ENCODE data around the gene ROBO4. TPM values are rescaled to one million over a fixed set of nuclear protein-coding genes. Genes with fewer than 3 reads are reported as not detected.

ROBO4 gene
- total and polyA plus RNA-seq, 5 donors from 2014 or later = 0.05 to 1.0 TPM; not detected in 3

GRCh38 chr11:124837491-124837856 is 60.2 kb downstream of the ROBO4 start:
- no peaks in the 10 kb centered on the region for H3K9me3 Mint-ChIP-seq
- peaks cover 5 to 20% (median 11%) of the 10 kb centered on the region in 4 donors for H3K4me1 Mint-ChIP-seq
- H3K27ac ChIP-seq (ENCODE audit: insufficient read depth, low read length, poor library complexity, severe bottlenecking) = no peak overlapping the region
- no peaks in the 10 kb centered on the region for H3K36me3 ChIP-seq (ENCODE audit: control insufficient read depth, insufficient read depth, low read length)
- H3K36me3 Mint-ChIP-seq = no peaks in the 10 kb centered on the region
- H3K4me3 ChIP-seq (ENCODE audit: low read depth, low read length) = no peak overlapping the region
- peaks cover 68% of the 10 kb centered on the region for H3K27me3 Mint-ChIP-seq
- ATAC-seq (ENCODE audit: low read depth in 2 of 2) (no peak), DNase-seq (peak in 1 of 3 donors; percentile 44)
- H3K4me3 Mint-ChIP-seq = peak overlapping the region in 1 of 4 donors; percentile 71
- H3K9me3 ChIP-seq (ENCODE audit: control insufficient read depth in 2 of 2, low read length in 2 of 2) = no peaks in the 10 kb centered on the region
- no peak overlapping the region for H3K27ac Mint-ChIP-seq
- H3K27me3 ChIP-seq (ENCODE audit: control insufficient read depth, insufficient read depth, low read length) = peaks cover 38% of the 10 kb centered on the region
- peaks cover 20% of the 10 kb centered on the region for H3K4me1 ChIP-seq (ENCODE audit: control insufficient read depth, insufficient read depth, low read length, poor library complexity, severe bottlenecking)

- no peak overlapping the region for H3K27ac Mint-ChIP-seq
- no peaks in the 10 kb centered on the region for H3K9me3 Mint-ChIP-seq
- peaks cover 5 to 20% (median 8%) of the 10 kb centered on the region in 4 donors for H3K4me1 Mint-ChIP-seq
- H3K27me3 Mint-ChIP-seq = peaks cover 55% of the 10 kb centered on the region
- Histone ChIP-seq H3K36me3 (ENCODE audit: control insufficient read depth, insufficient read depth, low read length) (no peaks in the 10 kb centered on the region), H3K9me3 (ENCODE audit: control insufficient read depth in 2 of 2, low read length in 2 of 2) (no peaks in the 10 kb centered on the region), H3K27me3 (ENCODE audit: control insufficient read depth, insufficient read depth, low read length) (peaks cover 25% of the 10 kb centered on the region), H3K27ac (ENCODE audit: insufficient read depth, low read length, poor library complexity, severe bottlenecking) (no peak overlapping the region), H3K4me3 (ENCODE audit: low read depth, low read length) (peak overlapping the region; percentile 7), H3K4me1 (ENCODE audit: control insufficient read depth, insufficient read depth, low read length, poor library complexity, severe bottlenecking) (peaks cover 20% of the 10 kb centered on the region)
- no peak for DNase-seq
- H3K4me3 Mint-ChIP-seq = peak overlapping the region in 2 of 4 donors; percentile 21 to 76
- no peak for ATAC-seq (ENCODE audit: low read depth in 2 of 2)
- H3K36me3 Mint-ChIP-seq = no peaks in the 10 kb centered on the region
Measured at GRCh38 chr11:124835918-124836317, 61.7 kb downstream of the ROBO4 start.

GRCh38 chr11:124834526-124835180 is 63.0 kb downstream of the ROBO4 start:
- Histone ChIP-seq H3K4me3 (ENCODE audit: low read depth, low read length) (no peak overlapping the region), H3K36me3 (ENCODE audit: control insufficient read depth, insufficient read depth, low read length) (no peaks in the 10 kb centered on the region), H3K27me3 (ENCODE audit: control insufficient read depth, insufficient read depth, low read length) (peaks cover 17% of the 10 kb centered on the region), H3K4me1 (ENCODE audit: control insufficient read depth, insufficient read depth, low read length, poor library complexity, severe bottlenecking) (peaks cover 15% of the 10 kb centered on the region), H3K27ac (ENCODE audit: insufficient read depth, low read length, poor library complexity, severe bottlenecking) (no peak overlapping the region), H3K9me3 (ENCODE audit: control insufficient read depth in 2 of 2, low read length in 2 of 2) (no peaks in the 10 kb centered on the region)
- DNase-seq = no peak
- H3K27me3 Mint-ChIP-seq = peaks cover 48% of the 10 kb centered on the region
- H3K9me3 Mint-ChIP-seq = peaks cover 0 to 1% (median 0%) of the 10 kb centered on the region in 7 donors
- no peak for ATAC-seq (ENCODE audit: low read depth in 2 of 2)
- H3K4me3 Mint-ChIP-seq = no peak overlapping the region
- no peak overlapping the region for H3K27ac Mint-ChIP-seq
- H3K4me1 Mint-ChIP-seq = peaks cover 5 to 14% (median 8%) of the 10 kb centered on the region in 4 donors
- no peaks in the 10 kb centered on the region for H3K36me3 Mint-ChIP-seq

Other genes starting within 250 kb of the ROBO4 start
- gene SIAE, start 224.1 kb downstream of the ROBO4 start, total RNA-seq = 5.0 TPM
- gene SIAE, start 224.1 kb downstream of the ROBO4 start, polyA plus RNA-seq = 1 to 10 TPM; 1.4 to 3.0 (median 2.3) TPM
- gene SPA17, start 224.0 kb downstream of the ROBO4 start, total RNA-seq = 0.22 TPM
- 1 to 10 TPM; 1.0 to 2.5 (median 1.3) TPM for gene SPA17, start 224.0 kb downstream of the ROBO4 start, polyA plus RNA-seq
- 58.8 TPM for gene NRGN, start 157.9 kb downstream of the ROBO4 start, total RNA-seq
- under 1 TPM; 0.16 to 0.23 (median 0.22) TPM for gene NRGN, start 157.9 kb downstream of the ROBO4 start, polyA plus RNA-seq
- gene VSIG2, start 145.6 kb downstream of the ROBO4 start, total RNA-seq = 0.44 TPM
- gene VSIG2, start 145.6 kb downstream of the ROBO4 start, polyA plus RNA-seq = 1 to 10 TPM in 2 of 4 donors, under 1 TPM in 2; 0.71 to 3.9 (median 0.95) TPM
- gene ESAM, start 135.6 kb downstream of the ROBO4 start, total RNA-seq = 3.0 TPM
- 1 to 10 TPM in 2 of 4 donors, under 1 TPM in 1, not detected in 1; 0.55 to 3.1 (median 2.3) TPM for gene ESAM, start 135.6 kb downstream of the ROBO4 start, polyA plus RNA-seq
- gene MSANTD2, start 97.5 kb downstream of the ROBO4 start, total RNA-seq = 10.0 TPM
- 1 to 10 TPM; 1.9 to 5.4 (median 4.2) TPM for gene MSANTD2, start 97.5 kb downstream of the ROBO4 start, polyA plus RNA-seq
- gene ROBO3, start 32.4 kb downstream of the ROBO4 start, total RNA-seq = 4.4 TPM
- gene ROBO3, start 32.4 kb downstream of the ROBO4 start, polyA plus RNA-seq = 1 to 10 TPM in 2 of 4 donors, under 1 TPM in 2; 0.34 to 4.6 (median 1.3) TPM
- not detected for gene HEPN1, start 21.4 kb upstream of the ROBO4 start, total RNA-seq
- gene HEPN1, start 21.4 kb upstream of the ROBO4 start, polyA plus RNA-seq = not detected
- not detected for gene HEPACAM, start 38.2 kb upstream of the ROBO4 start, total RNA-seq
- gene HEPACAM, start 38.2 kb upstream of the ROBO4 start, polyA plus RNA-seq = not detected
- gene CCDC15, start 56.3 kb upstream of the ROBO4 start, total RNA-seq = 0.64 TPM
- 1 to 10 TPM in 3 of 4 donors, under 1 TPM in 1; 0.81 to 1.8 (median 1.5) TPM for gene CCDC15, start 56.3 kb upstream of the ROBO4 start, polyA plus RNA-seq
- not detected for gene SLC37A2, start 165.4 kb upstream of the ROBO4 start, total RNA-seq
- under 1 TPM in 3 of 4 donors, not detected in 1; 0.17 to 0.41 (median 0.24) TPM for gene SLC37A2, start 165.4 kb upstream of the ROBO4 start, polyA plus RNA-seq
- 9.7 TPM for gene TMEM218, start 213.8 kb upstream of the ROBO4 start, total RNA-seq
- gene TMEM218, start 213.8 kb upstream of the ROBO4 start, polyA plus RNA-seq = 10 to 100 TPM; 34.4 to 42.8 (median 41.2) TPM

Data from CD4-positive, CD25-positive, alpha-beta regulatory T cell (primary cell).